Stimulated activated CD8-positive, alpha-beta memory T cell treated with anti-CD3 and anti-CD28 coated beads, Interleukin-15, amount 100 ng/mL, for 24 hours (primary cell): ENCODE measurements around the gene SIRT3.

Experiments used
- DNase-seq: peaks from one replicate; pipeline ENCODE4 v3.0.0-alpha.2; 2020; ENCODE audit warnings: low read depth

SIRT3 gene

DNA sequence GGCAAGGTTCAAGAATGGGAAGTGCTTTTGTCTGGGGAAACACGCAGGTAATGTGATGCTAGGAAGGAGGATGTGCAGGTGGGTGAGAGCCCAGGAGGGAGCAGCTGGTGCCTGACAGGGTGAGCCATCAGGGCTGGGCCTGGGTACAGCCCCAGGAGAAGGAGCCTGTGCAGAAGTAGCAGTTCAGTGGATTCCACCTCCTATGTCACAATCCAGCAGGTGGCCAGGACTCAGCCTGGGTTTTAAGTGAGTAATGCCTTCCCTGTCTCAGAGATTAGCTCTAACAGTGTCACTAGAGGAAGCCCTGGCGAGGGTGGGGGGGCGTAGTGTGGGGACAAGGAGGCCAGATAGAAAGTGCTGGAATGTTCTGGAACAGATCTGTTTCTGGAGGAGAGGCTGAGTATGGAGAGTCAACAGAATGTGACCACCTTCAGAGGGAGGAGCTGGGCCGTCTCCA, 20.5 kb downstream of the SIRT3 start:
- DNase-seq = no peak

GRCh38 chr11:214083-214482, 22.1 kb downstream of the SIRT3 start:
- DNase-seq = no peak

GRCh38 chr11:213111-213510, 23.0 kb downstream of the SIRT3 start:
- DNase-seq = no peak

GRCh38 chr11:212150-213100, 23.7 kb downstream of the SIRT3 start:
- DNase-seq = no peak

- no peak for DNase-seq
Measured at GRCh38 chr11:211741-212140, 24.4 kb downstream of the SIRT3 start.

DNA sequence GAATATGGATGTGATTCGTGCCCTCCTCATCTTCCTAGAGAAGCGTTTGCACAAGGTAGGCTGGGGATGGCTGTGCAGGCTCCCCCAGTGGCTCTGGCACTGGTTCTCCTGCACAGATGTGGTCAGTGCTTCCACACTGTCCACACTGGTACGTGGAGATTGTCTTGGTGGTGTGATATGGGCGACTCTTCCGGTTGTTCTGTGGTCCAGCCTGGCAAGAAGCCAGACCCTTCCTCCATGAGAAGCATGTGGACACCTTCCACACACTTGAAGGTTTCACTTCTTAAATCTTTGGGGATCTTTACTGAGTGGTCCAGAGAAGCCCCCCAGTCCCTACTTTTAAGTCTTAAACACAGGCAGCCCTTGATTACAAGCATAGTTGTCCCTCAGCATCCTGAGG, 24.8 kb downstream of the SIRT3 start:
- DNase-seq = no peak

GRCh38 chr11:210803-211180, 25.4 kb downstream of the SIRT3 start:
- DNase-seq = no peak

DNA sequence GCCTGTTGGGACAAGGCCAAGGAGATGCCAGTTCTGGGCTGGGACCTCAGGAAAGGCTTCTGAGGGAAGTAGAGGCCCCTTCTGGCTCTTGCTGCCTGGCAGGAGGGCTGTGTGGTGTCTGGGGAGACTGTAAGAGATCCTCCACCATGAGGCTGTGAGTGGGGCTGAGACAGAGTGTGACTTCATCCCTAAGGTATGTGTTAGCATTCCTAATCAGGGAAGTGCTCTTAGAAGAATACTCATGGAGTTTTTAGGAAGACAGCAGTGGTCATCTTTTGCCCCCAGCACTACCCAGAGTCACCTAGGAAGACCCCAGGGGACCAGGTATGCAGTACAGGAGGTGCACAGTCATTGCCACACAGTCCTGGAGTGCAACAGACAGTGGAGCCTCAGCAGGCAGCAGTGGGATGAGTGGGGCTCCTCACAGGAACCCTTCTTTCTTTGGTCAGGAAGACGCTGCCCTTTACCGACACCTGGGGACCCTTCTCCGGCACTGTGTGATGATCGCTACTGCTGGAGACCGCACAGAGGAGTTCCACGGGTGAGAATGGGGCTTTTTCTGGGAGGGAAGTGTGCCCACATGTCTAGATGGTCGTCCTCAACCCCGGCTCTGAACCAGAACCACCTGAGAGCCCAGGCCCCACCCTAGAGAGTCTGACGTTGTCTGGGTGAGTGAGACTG, 25.9 kb downstream of the SIRT3 start:
- no peak for DNase-seq

DNA sequence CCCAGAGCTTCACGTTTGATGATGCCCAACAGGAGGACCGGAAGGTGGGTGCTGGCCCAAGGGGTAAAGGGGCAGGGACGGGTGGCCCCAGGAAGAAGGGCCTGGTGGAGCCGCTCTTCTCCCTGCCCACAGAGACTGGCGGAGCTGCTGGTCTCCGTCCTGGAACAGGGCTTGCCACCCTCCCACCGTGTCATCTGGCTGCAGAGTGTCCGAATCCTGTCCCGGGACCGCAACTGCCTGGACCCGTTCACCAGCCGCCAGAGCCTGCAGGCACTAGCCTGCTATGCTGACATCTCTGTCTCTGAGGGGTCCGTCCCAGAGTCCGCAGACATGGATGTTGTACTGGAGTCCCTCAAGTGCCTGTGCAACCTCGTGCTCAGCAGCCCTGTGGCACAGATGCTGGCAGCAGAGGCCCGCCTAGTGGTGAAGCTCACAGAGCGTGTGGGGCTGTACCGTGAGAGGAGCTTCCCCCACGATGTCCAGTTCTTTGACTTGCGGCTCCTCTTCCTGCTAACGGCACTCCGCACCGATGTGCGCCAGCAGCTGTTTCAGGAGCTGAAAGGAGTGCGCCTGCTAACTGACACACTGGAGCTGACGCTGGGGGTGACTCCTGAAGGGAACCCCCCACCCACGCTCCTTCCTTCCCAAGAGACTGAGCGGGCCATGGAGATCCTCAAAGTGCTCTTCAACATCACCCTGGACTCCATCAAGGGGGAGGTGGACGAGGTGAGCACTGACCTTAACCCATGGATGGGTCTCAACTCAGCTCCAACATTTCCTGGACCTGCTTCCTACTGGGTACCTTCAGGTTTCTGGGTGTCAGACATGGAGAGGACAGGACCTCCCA, 26.6 kb downstream of the SIRT3 start:
- no peak for DNase-seq

GRCh38 chr11:208917-209260, 27.3 kb downstream of the SIRT3 start:
- no peak for DNase-seq

- DNase-seq = peak; percentile 57
Measured at GRCh38 chr11:208181-208916, 27.8 kb downstream of the SIRT3 start.

DNA sequence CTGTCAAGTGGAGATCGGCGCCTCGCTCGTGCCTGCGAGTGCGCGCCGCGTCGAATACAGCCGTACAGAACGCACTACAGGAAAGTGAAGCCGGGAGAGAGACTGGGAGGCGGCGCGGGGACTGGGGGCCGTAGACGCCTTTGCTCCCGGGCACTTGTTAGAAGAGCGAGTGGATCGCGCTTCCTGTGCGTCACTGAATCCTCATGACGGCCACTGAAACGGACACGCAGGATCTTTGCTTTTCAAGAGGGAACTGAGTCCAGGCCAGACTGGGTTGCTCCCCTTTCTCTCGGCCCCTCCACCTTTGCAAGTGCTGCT, 28.3 kb downstream of the SIRT3 start:
- no peak for DNase-seq

DNA sequence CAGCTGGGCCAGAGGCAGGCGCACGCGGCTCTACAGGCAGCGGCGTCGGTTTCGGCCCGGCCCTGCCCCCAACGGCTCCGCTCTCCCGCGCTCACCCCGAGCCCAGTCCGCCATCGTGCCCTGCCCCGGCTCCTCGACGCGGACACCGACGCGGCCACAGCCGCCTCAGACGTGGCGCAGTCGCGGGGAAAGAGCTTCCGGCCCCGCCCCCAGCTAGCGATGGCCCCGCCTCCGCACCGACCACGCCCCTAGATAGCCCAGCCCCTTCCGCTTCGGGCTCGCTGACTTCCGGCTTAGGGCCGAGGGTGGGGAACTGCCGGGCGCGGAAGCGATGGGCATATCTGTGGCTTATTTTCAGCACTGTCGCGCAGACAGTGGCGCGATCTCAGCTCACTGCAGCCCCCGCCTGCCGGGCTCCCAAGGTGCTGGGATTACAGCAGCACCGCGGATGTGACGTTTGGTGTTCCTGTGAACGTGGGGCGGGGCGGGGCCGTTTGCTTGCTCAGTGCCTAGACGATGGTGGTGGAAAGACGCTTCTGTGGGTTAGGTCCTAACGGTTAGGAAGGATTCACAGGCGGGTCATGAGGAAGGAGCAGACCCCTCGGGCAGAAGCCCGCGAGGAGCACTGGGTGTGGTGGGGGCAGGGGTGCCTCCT, 28.8 kb downstream of the SIRT3 start, which contains the start of the genes BET1L and RIC8A:
TSS of gene BET1L (minus strand) at position 192 of the 655 bp plus-strand sequence. CDS start at position 114, 78 bp downstream.
TSS of gene RIC8A (plus strand) at position 501 of the 655 bp plus-strand sequence. CDS start 1,147 bp downstream, outside the sequence.
- DNase-seq = peak; percentile 93

DNA sequence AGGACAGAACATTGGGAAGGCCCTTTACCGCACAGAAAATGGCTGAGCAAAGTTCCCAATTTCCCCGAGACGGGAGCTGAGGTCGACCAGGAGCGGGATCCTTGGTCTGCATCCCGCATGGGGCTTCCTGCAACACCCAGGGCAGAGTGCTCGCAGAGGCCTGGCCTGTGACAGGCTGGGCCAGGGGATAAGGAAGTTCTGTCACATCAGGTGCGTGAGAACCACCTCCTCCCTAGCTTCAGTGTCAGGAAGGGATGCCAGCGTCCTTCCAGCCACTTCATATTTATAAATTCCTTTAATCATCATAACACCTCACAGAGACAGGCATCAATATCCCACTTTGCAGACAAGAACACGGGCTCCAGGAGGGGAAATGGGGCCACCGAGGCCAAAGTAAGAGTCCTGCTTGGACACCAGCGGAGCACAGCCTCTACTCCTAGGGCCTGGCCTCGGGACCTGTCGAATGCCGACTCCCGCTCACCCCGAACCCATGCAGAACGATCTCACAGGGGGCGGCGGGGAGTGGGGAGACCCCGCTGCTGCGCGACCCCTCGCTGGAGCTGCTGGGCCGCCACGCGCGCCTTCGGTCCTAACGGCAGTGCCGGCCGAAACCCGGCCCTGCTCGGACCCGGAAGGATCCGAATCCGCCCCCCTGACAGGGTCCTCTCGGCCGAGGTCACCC, 29.5 kb downstream of the SIRT3 start:
- DNase-seq = no peak

- no peak for DNase-seq
Measured at GRCh38 chr11:206002-206384, 30.1 kb downstream of the SIRT3 start.

- DNase-seq = no peak
Measured at GRCh38 chr11:205221-206001, 30.7 kb downstream of the SIRT3 start.

DNA sequence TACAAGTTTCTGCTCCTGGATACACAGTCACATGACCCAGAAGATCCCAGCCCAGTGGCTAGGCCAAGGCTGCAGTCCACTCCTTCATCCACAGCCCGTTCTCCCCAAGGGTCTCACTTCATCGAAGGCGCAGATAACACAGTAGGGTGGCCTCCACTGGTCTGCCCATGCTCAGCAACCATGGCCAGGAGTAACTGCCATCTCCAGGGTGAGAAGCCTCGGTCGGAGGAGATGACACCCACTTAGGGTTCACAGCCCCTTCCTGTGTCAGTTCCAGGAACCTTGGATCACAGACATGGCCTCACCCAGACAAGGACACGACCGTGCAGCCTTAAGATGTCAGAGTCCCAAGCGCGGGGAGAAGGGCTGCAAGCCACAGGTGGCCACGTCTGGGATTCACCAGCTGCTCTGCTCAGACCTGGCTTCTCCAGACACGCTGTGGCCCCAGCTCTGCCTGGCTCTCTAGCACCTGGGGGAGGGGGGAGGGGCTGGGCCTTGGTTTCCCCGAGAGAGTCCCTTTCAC, 31.5 kb downstream of the SIRT3 start:
- DNase-seq = no peak

DNA sequence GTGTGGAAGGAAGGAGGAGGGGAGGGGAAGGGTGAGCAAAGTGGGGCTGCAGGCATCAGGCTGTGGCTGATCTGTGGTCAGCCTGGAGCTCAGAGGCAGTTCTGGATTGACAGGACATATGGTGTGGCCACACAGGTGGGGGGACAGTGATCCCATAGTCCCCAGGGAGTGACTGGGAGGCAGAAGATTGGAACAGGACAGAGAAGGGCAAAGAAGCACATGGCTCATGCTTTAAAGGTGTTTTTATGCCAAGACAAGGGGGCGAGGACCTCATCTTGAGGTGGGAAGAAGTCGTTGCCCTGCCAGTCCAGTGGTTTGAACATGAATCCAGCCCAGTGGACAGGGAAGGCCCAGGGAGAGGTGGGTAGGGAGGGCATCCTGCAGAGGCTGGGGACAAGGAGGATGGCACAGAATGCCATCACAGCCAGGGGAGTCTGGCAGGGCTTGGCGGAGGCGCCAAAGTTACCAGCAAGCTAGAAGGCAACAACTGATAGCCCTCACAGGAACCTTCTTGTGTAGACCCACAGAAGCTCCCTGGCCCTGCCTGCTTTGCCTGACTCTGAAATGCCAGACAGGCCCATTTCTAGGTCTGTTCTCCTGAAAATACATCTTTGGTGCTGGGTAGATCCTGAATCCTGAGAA, 32.1 kb downstream of the SIRT3 start:
- DNase-seq = no peak
